WTC11 (cell line): ENCODE results near the gene SPART. TPM values are rescaled to one million over a fixed set of nuclear protein-coding genes. Genes with fewer than 3 reads are reported as not detected.

Experiments
- ATAC-seq: fragments of 200-7000 bp; cut with Tn5 transposase; 2 replicates; pipeline ENCODE4 v1.10.0; 2021; ENCODE audit warnings: mild to moderate bottlenecking, moderate library complexity
- CTCF ChIA-PET: fragments of 300-600 bp; sonication (Branson Sonifier 250); formaldehyde crosslinking; loops from one replicate; lab custom pipeline; 2021; ENCODE audit warnings: antibody characterized with exemption; lab: Charles Lee
- POLR2A ChIA-PET: fragments of 350-600 bp; sonication (Branson Sonifier 250); formaldehyde crosslinking; loops from one replicate; lab custom pipeline; 2021; ENCODE audit warnings: antibody characterized with exemption; lab: Charles Lee
- DNase-seq: peaks from one replicate; pipeline ENCODE4 v3.0.0; 2021; ENCODE audit warnings: low spot score
- H3K27ac Mint-ChIP-seq: 2 replicates; pipeline ENCODE4 v1.8.0; 2021; ENCODE audit warnings: mixed read lengths
- H3K27me3 Mint-ChIP-seq: 2 replicates; pipeline ENCODE4 v1.8.0; 2021; ENCODE audit warnings: low read depth, mild to moderate bottlenecking, moderate library complexity, mixed read lengths
- H3K36me3 Mint-ChIP-seq: 2 replicates; pipeline ENCODE4 v1.8.0; 2021; ENCODE audit warnings: mixed read lengths
- H3K4me1 Mint-ChIP-seq: 2 replicates; pipeline ENCODE4 v1.8.0; 2022; ENCODE audit warnings: mixed read lengths
- H3K4me3 Mint-ChIP-seq: 2 replicates; pipeline ENCODE4 v1.8.0; 2021; ENCODE audit warnings: mild to moderate bottlenecking, moderate library complexity, mixed read lengths
- H3K9me3 Mint-ChIP-seq: 2 replicates; pipeline ENCODE4 v1.8.0; 2021; ENCODE audit warnings: mixed read lengths
- CREB1 ChIP-seq: sonication (generic); formaldehyde crosslinking; IDR thresholded peaks from 2 replicates; pipeline ENCODE4 v1.8.0; 2023; ENCODE audit warnings: mild to moderate bottlenecking, missing genetic modification reagents
- CTCF ChIP-seq: fragments of 200-600 bp; IDR thresholded peaks from 2 replicates; pipeline ENCODE4 v1.8.0; 2022; ENCODE audit warnings: antibody characterized with exemption
- E2F4 ChIP-seq: sonication (generic); formaldehyde crosslinking; IDR thresholded peaks from 2 replicates; pipeline ENCODE4 v1.8.1; 2022; ENCODE audit warnings: low read depth, mild to moderate bottlenecking, moderate library complexity, missing genetic modification reagents, borderline replicate concordance
- E2F5 ChIP-seq: sonication (generic); formaldehyde crosslinking; IDR thresholded peaks from 2 replicates; pipeline ENCODE4 v1.8.1; 2022; ENCODE audit warnings: mild to moderate bottlenecking, moderate library complexity, missing genetic modification reagents
- ELF4 ChIP-seq: sonication (generic); formaldehyde crosslinking; IDR thresholded peaks from 2 replicates; pipeline ENCODE4 v1.8.1; 2022; ENCODE audit warnings: low read depth, mild to moderate bottlenecking, moderate library complexity, missing genetic modification reagents
- EMX1 ChIP-seq: fragments of 250-450 bp; sonication (Bioruptor Pico); IDR thresholded peaks from 2 replicates; pipeline ENCODE4 v1.8.0; 2021; ENCODE audit warnings: mild to moderate bottlenecking
- FOXK1 ChIP-seq: sonication (generic); formaldehyde crosslinking; IDR thresholded peaks from 2 replicates; pipeline ENCODE4 v1.8.0; 2022; ENCODE audit warnings: mild to moderate bottlenecking, moderate library complexity, missing genetic modification reagents
- GTF2I ChIP-seq: fragments of 250-450 bp; sonication (Bioruptor Pico); conservative IDR thresholded peaks from 2 replicates; pipeline ENCODE4 v1.4.0; 2021; ENCODE audit warnings: mild to moderate bottlenecking
- IRF2 ChIP-seq: sonication (generic); formaldehyde crosslinking; IDR thresholded peaks from 2 replicates; pipeline ENCODE4 v1.8.0; 2022; ENCODE audit warnings: low read depth, missing genetic modification reagents, borderline replicate concordance
- MLX ChIP-seq: sonication (generic); formaldehyde crosslinking; IDR thresholded peaks from 2 replicates; pipeline ENCODE4 v1.8.1; 2023; ENCODE audit warnings: mild to moderate bottlenecking, missing genetic modification reagents, moderate library complexity
- PRDM15 ChIP-seq: sonication (generic); formaldehyde crosslinking; IDR thresholded peaks from 2 replicates; pipeline ENCODE4 v1.8.0; 2022; ENCODE audit warnings: missing genetic modification reagents
- RELA ChIP-seq: sonication (generic); formaldehyde crosslinking; IDR thresholded peaks from 2 replicates; pipeline ENCODE4 v1.8.1; 2022; ENCODE audit warnings: missing genetic modification reagents, mild to moderate bottlenecking, borderline replicate concordance
- SOX15 ChIP-seq: fragments of 250-450 bp; sonication (Bioruptor Pico); IDR thresholded peaks from 2 replicates; pipeline ENCODE4 v1.9.0; 2021; ENCODE audit warnings: mild to moderate bottlenecking
- TCF7 ChIP-seq: sonication (generic); formaldehyde crosslinking; IDR thresholded peaks from 2 replicates; pipeline ENCODE4 v1.8.0; 2022; ENCODE audit warnings: mild to moderate bottlenecking, low read depth, missing genetic modification reagents, moderate library complexity
- TP53 ChIP-seq: sonication (generic); formaldehyde crosslinking; IDR thresholded peaks from 2 replicates; pipeline ENCODE4 v1.8.1; 2023; ENCODE audit warnings: mild to moderate bottlenecking, missing genetic modification reagents
- ZNF232 ChIP-seq: sonication (generic); formaldehyde crosslinking; IDR thresholded peaks from 2 replicates; pipeline ENCODE4 v1.8.0; 2022; ENCODE audit warnings: mild to moderate bottlenecking, missing genetic modification reagents
- ZNF281 ChIP-seq: sonication (generic); formaldehyde crosslinking; IDR thresholded peaks from 2 replicates; pipeline ENCODE4 v1.8.0; 2023; ENCODE audit warnings: mild to moderate bottlenecking, missing genetic modification reagents
- total RNA-seq: library from RNA; stranded (reverse); gene quantifications from 3 replicates; pipeline ENCODE4 v1.2.3, GENCODE V29; 2021

Gene SPART
- total RNA-seq, 1 experiment from 2014 or later = 95.7 TPM

GRCh38 chr13:36343766-36344165 is 2.4 kb downstream of the SPART start:
- no peaks in the 10 kb centered on the region for H3K9me3 Mint-ChIP-seq
- ATAC-seq = no peak
- no peaks in the 10 kb centered on the region for H3K36me3 Mint-ChIP-seq
- H3K27ac Mint-ChIP-seq = peak overlapping the region; percentile 98
- peak overlapping the region; percentile 90 for H3K4me3 Mint-ChIP-seq
- CTCF ChIA-PET = interaction anchor here (0.7 to 0.9 kb wide), 3 partner anchors 13 to 109 kb away, joined by 3 to 4 read pairs (median 3); no protein-coding TSS in a partner anchor
- no peaks in the 10 kb centered on the region; the same call in 1 of the 2 replicates for H3K27me3 Mint-ChIP-seq
- POLR2A ChIA-PET = interaction anchor here (3.4 kb wide), 1 partner anchor 46 kb away, joined by 13 read pairs; the partner anchor contains the start of gene CCDC169
- H3K4me1 Mint-ChIP-seq = peaks cover 56% of the 10 kb centered on the region
- DNase-seq = no peak
- TF ChIP-seq ELF4 (CRISPR knock-in tag) (no peak), TP53 (CRISPR knock-in tag) (no peak), GTF2I (CRISPR knock-in tag) (no peak), CREB1 (CRISPR knock-in tag) (no peak), CTCF (no peak)

- TF ChIP-seq PRDM15 (no peak), EMX1 (CRISPR knock-in tag) (no peak), TCF7 (CRISPR knock-in tag) (no peak), E2F5 (no peak), FOXK1 (CRISPR knock-in tag) (no peak), MLX (no peak), ZNF232 (CRISPR knock-in tag) (no peak), IRF2 (no peak), RELA (CRISPR knock-in tag) (no peak), ZNF281 (no peak), TP53 (CRISPR knock-in tag) (no peak), SOX15 (CRISPR knock-in tag) (no peak), E2F4 (CRISPR knock-in tag) (no peak)
- Mint-ChIP-seq H3K27ac (peak overlapping the region; percentile 88), H3K4me1 (peaks cover 66% of the 10 kb centered on the region), H3K9me3 (no peaks in the 10 kb centered on the region), H3K4me3 (no peak overlapping the region), H3K27me3 (no peaks in the 10 kb centered on the region; the same call in 1 of the 2 replicates), H3K36me3 (no peaks in the 10 kb centered on the region)
- CTCF ChIA-PET = no interaction called here
- DNase-seq (no peak), ATAC-seq (no peak)
- POLR2A ChIA-PET = no interaction called here
Observed at GRCh38 chr13:36342715-36343114, 3.5 kb downstream of the SPART start.
